Breast epithelium (tissue), 4 donors: ENCODE results near the gene TTLL12. TPM values are rescaled to one million over a fixed set of nuclear protein-coding genes. Genes with fewer than 3 reads are reported as not detected.

Source experiments
- DNase-seq, 2 donors: peaks; one replicate each; pipeline ENCODE4 v3.0.0-alpha.2; 2019; ENCODE audit warnings: low spot score in 2 of 2
- H3K27ac ChIP-seq, 2 donors: fragments of 200-600 bp; sonication (generic) in 1 of 2; one replicate each; pipeline ENCODE4 v1.5.1; 2016 to 2019; ENCODE audit warnings: mild to moderate bottlenecking in 1 of 2
- H3K27me3 ChIP-seq, 2 donors: fragments of 200-600 bp; sonication (generic) in 1 of 2; one replicate each; pipeline versions ENCODE4 v1.5.1 to v1.6.0; 2017 to 2019; ENCODE audit warnings: control low read depth in 1 of 2, mild to moderate bottlenecking in 1 of 2
- H3K36me3 ChIP-seq: fragments of 200-600 bp; one replicate; pipeline ENCODE4 v1.5.1; 2019
- H3K4me1 ChIP-seq, 2 donors: fragments of 200-600 bp; sonication (generic); one replicate each; pipeline ENCODE4 v1.5.1; 2016 to 2019; ENCODE audit warnings: control low read depth in 1 of 2
- H3K4me3 ChIP-seq, 3 donors: fragments of 200-600 bp; sonication (generic); 1 replicate in 2 of 3; 2 replicates in 1 of 3; pipeline ENCODE4 v1.5.1; 2016 to 2019; ENCODE audit warnings: mild to moderate bottlenecking in 3 of 3, moderate library complexity in 2 of 3
- H3K9me3 ChIP-seq, 2 donors: fragments of 200-600 bp; sonication (generic) in 1 of 2; one replicate each; pipeline ENCODE4 v1.5.1; 2016 to 2019; ENCODE audit warnings: control low read depth in 1 of 2
- POLR2A ChIP-seq: fragments of 450-650 bp; IDR thresholded peaks from one replicate; pipeline ENCODE4 v1.6.1; 2016; ENCODE audit warnings: antibody characterized with exemption, mild to moderate bottlenecking, moderate library complexity
- POLR2AphosphoS5 ChIP-seq, 3 donors: sonication (generic); formaldehyde crosslinking; IDR thresholded peaks; one replicate each; pipeline ENCODE4 v1.6.1; 2017; ENCODE audit warnings: antibody characterized with exemption in 3 of 3
- intact Hi-C: fragments of 100-400 bp; cut with DNase I; formaldehyde crosslinking; loops from one replicate; pipeline ENCODE4 v1.15.1; 2023; ENCODE audit warnings: low total_unique reads
- total RNA-seq, 3 donors: library from RNA; depleted of rRNA; stranded (reverse); fragments of >200 nt; gene quantifications; one replicate each; pipeline ENCODE4 v1.1.0, GENCODE V29; 2016
- TF ChIP-seq, protein P1 (sequence below), 3 donors: fragments of 450-650 bp; IDR thresholded peaks; one replicate each; pipeline ENCODE4 v1.5.1; 2016 to 2017; ENCODE audit warnings: antibody characterized with exemption in 3 of 3, mild to moderate bottlenecking in 3 of 3, moderate library complexity in 3 of 3

The TTLL12 gene
- total RNA-seq, 3 donors from 2014 or later: 25.9 to 36.0 (median 31.4) TPM

GRCh38 chr22:43157874-43158546 is 28.9 kb downstream of the TTLL12 start:
- H3K4me1 ChIP-seq: no peaks in the 10 kb centered on the region
- intact Hi-C loops: loop anchor here (10.0 kb wide), 1 partner anchor 1207 kb away; no protein-coding TSS in a partner anchor

DNA sequence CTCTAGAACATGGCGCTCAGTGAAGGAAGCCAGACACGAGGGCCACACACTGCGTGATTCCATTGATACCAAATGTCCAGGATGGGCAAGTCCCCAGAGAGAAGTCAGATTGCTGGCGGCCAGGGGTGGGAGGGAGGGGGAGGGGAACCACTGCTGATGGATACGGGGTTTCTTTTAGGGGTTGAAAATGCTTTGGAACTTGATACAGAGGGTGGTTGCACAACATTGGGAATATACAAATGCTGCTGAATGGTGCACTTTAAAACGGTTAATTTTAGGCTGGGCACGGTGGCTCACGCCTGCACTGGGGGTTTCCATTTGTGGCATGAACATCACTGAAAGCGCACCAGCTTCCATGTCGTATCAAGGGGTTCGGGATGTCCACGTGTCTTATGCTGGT is 30.5 kb downstream of the TTLL12 start:
- H3K36me3 ChIP-seq: no peaks in the 10 kb centered on the region
- intact Hi-C loops: loop anchor here (10.0 kb wide), 1 partner anchor 1208 kb away; no protein-coding TSS in a partner anchor
- no peaks in the 10 kb centered on the region for H3K27me3 ChIP-seq
- H3K9me3 ChIP-seq: no peaks in the 10 kb centered on the region
- no peaks in the 10 kb centered on the region for H3K4me1 ChIP-seq
- TF ChIP-seq, protein P1, sequence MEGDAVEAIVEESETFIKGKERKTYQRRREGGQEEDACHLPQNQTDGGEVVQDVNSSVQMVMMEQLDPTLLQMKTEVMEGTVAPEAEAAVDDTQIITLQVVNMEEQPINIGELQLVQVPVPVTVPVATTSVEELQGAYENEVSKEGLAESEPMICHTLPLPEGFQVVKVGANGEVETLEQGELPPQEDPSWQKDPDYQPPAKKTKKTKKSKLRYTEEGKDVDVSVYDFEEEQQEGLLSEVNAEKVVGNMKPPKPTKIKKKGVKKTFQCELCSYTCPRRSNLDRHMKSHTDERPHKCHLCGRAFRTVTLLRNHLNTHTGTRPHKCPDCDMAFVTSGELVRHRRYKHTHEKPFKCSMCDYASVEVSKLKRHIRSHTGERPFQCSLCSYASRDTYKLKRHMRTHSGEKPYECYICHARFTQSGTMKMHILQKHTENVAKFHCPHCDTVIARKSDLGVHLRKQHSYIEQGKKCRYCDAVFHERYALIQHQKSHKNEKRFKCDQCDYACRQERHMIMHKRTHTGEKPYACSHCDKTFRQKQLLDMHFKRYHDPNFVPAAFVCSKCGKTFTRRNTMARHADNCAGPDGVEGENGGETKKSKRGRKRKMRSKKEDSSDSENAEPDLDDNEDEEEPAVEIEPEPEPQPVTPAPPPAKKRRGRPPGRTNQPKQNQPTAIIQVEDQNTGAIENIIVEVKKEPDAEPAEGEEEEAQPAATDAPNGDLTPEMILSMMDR (IDR thresholded peaks at IDR 0.05): no peak
- TF ChIP-seq POLR2A: no peak
- TF ChIP-seq POLR2AphosphoS5 (IDR thresholded peaks at IDR 0.05): no peak
- no peak overlapping the region for H3K4me3 ChIP-seq
- H3K27ac ChIP-seq: no peak overlapping the region
- DNase-seq: no peak

More at GRCh38 chr22:43157874-43158546, 28.9 kb downstream of the TTLL12 start:
- no peaks in the 10 kb centered on the region for H3K27me3 ChIP-seq
- H3K36me3 ChIP-seq: no peaks in the 10 kb centered on the region
- TF ChIP-seq, protein P1 (IDR thresholded peaks at IDR 0.05): no peak
- TF ChIP-seq POLR2A: no peak
- no peak for TF ChIP-seq POLR2AphosphoS5 (IDR thresholded peaks at IDR 0.05)
- H3K9me3 ChIP-seq: no peaks in the 10 kb centered on the region
- no peak overlapping the region for H3K27ac ChIP-seq
- no peak overlapping the region for H3K4me3 ChIP-seq
- no peak for DNase-seq

- no peaks in the 10 kb centered on the region for H3K9me3 ChIP-seq
- DNase-seq: no peak
- no peak overlapping the region for H3K4me3 ChIP-seq
- TF ChIP-seq POLR2A (no peak), POLR2AphosphoS5 (IDR thresholded peaks at IDR 0.05) (no peak)
- TF ChIP-seq, protein P1 (IDR thresholded peaks at IDR 0.05): no peak
- intact Hi-C loops: loop anchor here (10.0 kb wide), 1 partner anchor 1209 kb away; no protein-coding TSS in a partner anchor
- no peaks in the 10 kb centered on the region for H3K36me3 ChIP-seq
- H3K27ac ChIP-seq: no peak overlapping the region
- no peaks in the 10 kb centered on the region for H3K27me3 ChIP-seq
- H3K4me1 ChIP-seq: no peaks in the 10 kb centered on the region
Measured at GRCh38 chr22:43155789-43156188, 31.1 kb downstream of the TTLL12 start.

DNA sequence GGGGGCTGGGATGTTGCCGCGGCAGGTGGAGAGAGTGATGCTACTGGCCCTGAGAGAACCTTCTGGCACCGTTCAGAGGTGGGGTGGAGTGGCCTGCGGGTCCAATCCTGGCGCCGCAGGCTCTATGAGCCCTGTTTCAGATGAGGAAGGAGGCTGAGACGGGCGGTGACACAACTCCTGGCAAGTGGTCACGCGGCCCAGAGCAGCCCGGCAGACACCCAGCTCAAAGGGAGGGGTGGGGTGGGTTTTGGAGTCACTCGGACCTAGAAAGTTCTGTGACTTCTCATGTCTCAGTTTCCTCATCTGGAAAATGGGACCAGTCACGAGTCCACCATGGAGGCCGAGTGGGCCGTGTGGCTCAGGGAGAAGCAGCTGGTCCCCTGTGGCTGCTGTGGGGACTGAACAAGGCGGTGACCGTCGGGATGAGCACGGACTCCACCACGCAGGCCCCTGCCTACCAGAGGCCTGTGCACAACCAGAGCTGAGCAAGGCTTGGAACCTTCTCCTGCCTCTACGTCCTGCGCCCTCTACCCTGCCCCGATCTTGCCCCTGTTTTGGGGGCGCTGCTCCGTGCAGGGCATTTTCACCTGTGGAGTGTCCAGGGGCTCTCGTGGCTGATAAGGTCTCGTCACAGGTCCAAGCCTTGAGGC is 31.9 kb downstream of the TTLL12 start:
- intact Hi-C loops: loop anchor here (10.0 kb wide), 1 partner anchor 1210 kb away; no protein-coding TSS in a partner anchor
- Histone ChIP-seq H3K4me1 (no peaks in the 10 kb centered on the region), H3K36me3 (no peaks in the 10 kb centered on the region), H3K4me3 (no peak overlapping the region), H3K9me3 (no peaks in the 10 kb centered on the region), H3K27ac (no peak overlapping the region), H3K27me3 (no peaks in the 10 kb centered on the region)
- DNase-seq: no peak
- TF ChIP-seq POLR2A: no peak
- no peak for TF ChIP-seq POLR2AphosphoS5 (IDR thresholded peaks at IDR 0.05)
- TF ChIP-seq, protein P1 (IDR thresholded peaks at IDR 0.05): no peak

DNA sequence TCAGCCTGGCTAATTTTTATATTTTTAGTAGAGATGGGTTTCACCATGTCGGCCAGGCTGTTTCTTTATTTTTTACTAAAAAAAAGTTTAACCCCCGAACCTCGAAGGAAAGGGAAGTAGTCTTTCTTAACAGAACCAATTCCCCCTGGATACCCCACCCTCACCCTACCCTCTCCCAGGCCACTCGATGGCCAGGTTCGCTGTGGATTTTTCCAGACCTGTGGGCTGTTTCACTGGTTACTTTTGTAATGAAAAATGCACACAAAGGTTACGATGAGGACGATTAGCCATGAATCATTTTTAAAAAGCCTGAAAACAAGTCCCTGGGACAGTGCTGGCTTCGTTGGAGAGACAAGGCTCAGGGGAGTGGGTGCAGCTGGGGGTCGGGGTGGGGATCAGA is 33.0 kb downstream of the TTLL12 start:
- Histone ChIP-seq H3K4me1 (no peaks in the 10 kb centered on the region), H3K36me3 (no peaks in the 10 kb centered on the region)

More for the DNA sequence above, 33.0 kb downstream of the TTLL12 start:
- intact Hi-C loops: loop anchor here (10.0 kb wide), 1 partner anchor 1211 kb away; no protein-coding TSS in a partner anchor
- H3K27me3 ChIP-seq: no peaks in the 10 kb centered on the region
- DNase-seq: no peak
- TF ChIP-seq POLR2A (no peak), POLR2AphosphoS5 (IDR thresholded peaks at IDR 0.05) (no peak)
- TF ChIP-seq, protein P1 (IDR thresholded peaks at IDR 0.05): no peak
- no peak overlapping the region for H3K4me3 ChIP-seq
- H3K27ac ChIP-seq: peak overlapping the region in 1 of 2 donors; percentile 38
- H3K9me3 ChIP-seq: no peaks in the 10 kb centered on the region
